ENCODE results near the gene ANKRD52.

ANKRD52 gene

GRCh38 chr12:56237552-56237951 is 20.6 kb downstream of the ANKRD52 start:
- H3K27ac ChIP-seq, result no peak overlapping the region
- TF ChIP-seq ZFX (IDR thresholded peaks at IDR 0.05; ENCODE audit: borderline replicate concordance), result no peak
- TF ChIP-seq CTCF (IDR thresholded peaks at IDR 0.05), result no peak

GRCh38 chr12:56236985-56237384 is 21.2 kb downstream of the ANKRD52 start:
- no peak overlapping the region for H3K27ac ChIP-seq
- TF ChIP-seq ZFX (IDR thresholded peaks at IDR 0.05; ENCODE audit: borderline replicate concordance), result no peak
- TF ChIP-seq CTCF (IDR thresholded peaks at IDR 0.05), result no peak

GRCh38 chr12:56236091-56236490 is 22.1 kb downstream of the ANKRD52 start:
- no peak overlapping the region for H3K27ac ChIP-seq
- no peak for TF ChIP-seq ZFX (IDR thresholded peaks at IDR 0.05; ENCODE audit: borderline replicate concordance)
- no peak for TF ChIP-seq CTCF (IDR thresholded peaks at IDR 0.05)

- H3K27ac ChIP-seq, result no peak overlapping the region; the same call in 1 of the 2 replicates
- no peak for TF ChIP-seq ZFX (IDR thresholded peaks at IDR 0.05; ENCODE audit: borderline replicate concordance)
- no peak for TF ChIP-seq CTCF (IDR thresholded peaks at IDR 0.05)
Observed at GRCh38 chr12:56234746-56235436, 23.3 kb downstream of the ANKRD52 start.

- H3K27ac ChIP-seq, result no peak overlapping the region
Observed at GRCh38 chr12:56231184-56231582, 27.0 kb downstream of the ANKRD52 start.

GRCh38 chr12:56230432-56231183 is 27.6 kb downstream of the ANKRD52 start:
- TF ChIP-seq CTCF (IDR thresholded peaks at IDR 0.05) (no peak), ZFX (IDR thresholded peaks at IDR 0.05; ENCODE audit: borderline replicate concordance) (no peak)
- peak overlapping the region; percentile 18; the same call in 1 of the 2 replicates for H3K27ac ChIP-seq

More at GRCh38 chr12:56231184-56231582, 27.0 kb downstream of the ANKRD52 start:
- TF ChIP-seq CTCF (IDR thresholded peaks at IDR 0.05) (no peak), ZFX (IDR thresholded peaks at IDR 0.05; ENCODE audit: borderline replicate concordance) (no peak)

- TF ChIP-seq ZFX (IDR thresholded peaks at IDR 0.05; ENCODE audit: borderline replicate concordance) (no peak), CTCF (IDR thresholded peaks at IDR 0.05) (no peak)
- H3K27ac ChIP-seq, result peak within 1 kb of the TSS; percentile 18; the same call in 1 of the 2 replicates
Observed at GRCh38 chr12:56229916-56230431, 28.2 kb downstream of the ANKRD52 start, which contains the start of gene SLC39A5. Gene SLC39A5, plus strand, starts transcription at chr12:56230051. Its CDS starts 1,224 bp downstream, at chr12:56231275.

All from 22Rv1 (cell line).